SK-N-SH (cell line): Measurements from ENCODE around the gene TBC1D21. TPM values are rescaled to one million over a fixed set of nuclear protein-coding genes. Genes with fewer than 3 reads are reported as not detected.
A peak's percentile ranks its signal among the peaks of the same experiment; 100 is the strongest.

Experiments
- CTCF ChIA-PET: fragments of 300-600, 350-600 bp; formaldehyde crosslinking; extraction: SDS; loops from one replicate; lab custom pipeline; 2021; lab: Yijun Ruan, JAX
- POLR2A ChIA-PET: fragments of 350-600 bp; sonication (Branson Sonifier 250); formaldehyde crosslinking; extraction: SDS; loops from one replicate; lab custom pipeline; 2020; ENCODE audit warnings: antibody characterized with exemption, inconsistent platforms; lab: Yijun Ruan, JAX
- DNase-seq: peaks from one replicate; pipeline ENCODE4 v3.0.0; 2012
- H2AFZ ChIP-seq: fragments of 200-600 bp; sonication (generic); 2 replicates; pipeline ENCODE4 v1.8.1; 2016; ENCODE audit warnings: antibody characterized with exemption, mild to moderate bottlenecking, low read depth
- H3F3A ChIP-seq: fragments of 200-600 bp; sonication (generic); replicated peaks from 2 replicates; pipeline ENCODE3; 2016; ENCODE audit warnings: antibody characterized with exemption, mild to moderate bottlenecking; ENCODE audit not compliant: insufficient read depth
- H3K27ac ChIP-seq, 2 experiments: fragments of 200-500 bp in 1 of 2; fragments of 200-600 bp in 1 of 2; sonication (Bioruptor generic) in 1 of 2; sonication (generic), shearing (Covaris generic) in 1 of 2; 2 replicates each; pipeline versions ENCODE4 v1.5.1 to v1.6.1; 2014 to 2016; ENCODE audit warnings: low read depth in 2 of 2, inconsistent platforms in 1 of 2, low read length in 1 of 2, mild to moderate bottlenecking in 1 of 2, mixed read lengths in 1 of 2
- H3K27me3 ChIP-seq: fragments of 200-600 bp; sonication (generic), shearing (Covaris generic); 2 replicates; pipeline ENCODE4 v1.6.1; 2016; ENCODE audit warnings: mixed run types; ENCODE audit not compliant: insufficient read depth
- H3K36me3 ChIP-seq, 2 experiments: fragments of 200-500 bp in 1 of 2; fragments of 200-600 bp in 1 of 2; sonication (Bioruptor generic) in 1 of 2; sonication (generic) in 1 of 2; replicated peaks in 1 of 2; 2 replicates each; pipeline versions ENCODE3 to v1.5.1; 2014 to 2016; ENCODE audit warnings: low read length in 1 of 2, mild to moderate bottlenecking in 1 of 2; ENCODE audit not compliant: insufficient read depth in 2 of 2, control insufficient read depth in 1 of 2
- H3K4me1 ChIP-seq, 2 experiments: fragments of 200-500 bp in 1 of 2; fragments of 200-600 bp in 1 of 2; sonication (Bioruptor generic) in 1 of 2; sonication (generic), shearing (Covaris generic) in 1 of 2; 2 replicates each; pipeline versions ENCODE4 v1.5.1 to v1.6.1; 2014 to 2016; ENCODE audit warnings: low read depth in 1 of 2, low read length in 1 of 2, mixed run types in 1 of 2; ENCODE audit not compliant: insufficient read depth in 2 of 2, control insufficient read depth in 1 of 2
- H3K4me2 ChIP-seq: fragments of 200-600 bp; sonication (generic), shearing (Covaris generic); 2 replicates; pipeline ENCODE4 v1.6.1; 2017; ENCODE audit warnings: mixed run types
- H3K4me3 ChIP-seq, 2 experiments: fragments of 200-500 bp in 1 of 2; fragments of 200-600 bp in 1 of 2; sonication (Bioruptor generic) in 1 of 2; sonication (generic), shearing (Covaris generic) in 1 of 2; 2 replicates each; pipeline versions ENCODE4 v1.5.1 to v1.8.1; 2014 to 2016; ENCODE audit warnings: low read depth in 2 of 2, inconsistent platforms in 1 of 2, low read length in 1 of 2, mild to moderate bottlenecking in 1 of 2, mixed read lengths in 1 of 2, moderate library complexity in 1 of 2
- H3K79me2 ChIP-seq: fragments of 200-600 bp; sonication (generic); 2 replicates; pipeline ENCODE4 v1.8.1; 2017; ENCODE audit warnings: mild to moderate bottlenecking; ENCODE audit not compliant: insufficient read depth
- H3K9ac ChIP-seq: fragments of 200-600 bp; sonication (generic); 2 replicates; pipeline ENCODE4 v1.6.1; 2017; ENCODE audit warnings: mixed run types
- H3K9me2 ChIP-seq: fragments of 200-600 bp; sonication (generic); 2 replicates; pipeline ENCODE4 v1.6.1; 2017; ENCODE audit warnings: mixed run types
- H3K9me3 ChIP-seq: fragments of 200-600 bp; sonication (generic); 2 replicates; pipeline ENCODE4 v1.6.1; 2017; ENCODE audit warnings: mixed run types, mild to moderate bottlenecking, moderate library complexity
- H4K20me1 ChIP-seq: fragments of 200-600 bp; sonication (generic); 2 replicates; pipeline ENCODE4 v1.6.1; 2017; ENCODE audit warnings: mild to moderate bottlenecking, mixed run types; ENCODE audit not compliant: insufficient read depth
- CHD2 ChIP-seq: fragments of 150-350 bp; IDR thresholded peaks from 2 replicates; pipeline ENCODE4 v1.6.1; 2018; ENCODE audit warnings: low read length; ENCODE audit not compliant: partially characterized antibody
- ELF1 ChIP-seq: IDR thresholded peaks from 2 replicates; pipeline ENCODE4 v1.4.0; 2012
- EP300 ChIP-seq, 2 experiments: IDR thresholded peaks; 2 replicates each; pipeline versions ENCODE4 v1.4.0 to v1.6.1; 2012; ENCODE audit warnings: borderline replicate concordance in 1 of 2, low read depth in 1 of 2, low read length in 1 of 2
- EZH2phosphoT487 ChIP-seq: fragments of 200-600 bp; sonication (generic); IDR thresholded peaks from 2 replicates; pipeline ENCODE4 v1.6.1; 2017; ENCODE audit warnings: low read depth, mixed run types, mild to moderate bottlenecking, antibody characterized with exemption, moderate library complexity, borderline replicate concordance
- FOXJ3 ChIP-seq: sonication (generic); formaldehyde crosslinking; IDR thresholded peaks from 2 replicates; pipeline ENCODE4 v1.5.1; 2020; ENCODE audit warnings: mild to moderate bottlenecking, missing genetic modification reagents
- FOXM1 ChIP-seq: IDR thresholded peaks from 2 replicates; pipeline ENCODE4 v1.4.0; 2012; ENCODE audit warnings: low read depth, mild to moderate bottlenecking
- GABPA ChIP-seq: IDR thresholded peaks from 2 replicates; pipeline ENCODE4 v1.4.0; 2012; ENCODE audit warnings: low read depth, mild to moderate bottlenecking
- GATA2 ChIP-seq: sonication (generic); formaldehyde crosslinking; IDR thresholded peaks from 2 replicates; pipeline ENCODE4 v1.5.0; 2020; ENCODE audit warnings: mild to moderate bottlenecking, missing genetic modification reagents
- IRF3 ChIP-seq: fragments of 150-350 bp; IDR thresholded peaks from 2 replicates; pipeline ENCODE4 v1.6.1; 2016; ENCODE audit warnings: mild to moderate bottlenecking, low read depth, low read length
- JUND ChIP-seq: IDR thresholded peaks from 2 replicates; pipeline ENCODE4 v1.4.0; 2012
- MAX ChIP-seq: IDR thresholded peaks from 2 replicates; pipeline ENCODE4 v1.4.0; 2012; ENCODE audit warnings: low read depth
- MEF2A ChIP-seq: IDR thresholded peaks from 2 replicates; pipeline ENCODE4 v1.4.0; 2012; ENCODE audit warnings: low read depth, borderline replicate concordance
- MXI1 ChIP-seq: IDR thresholded peaks from 2 replicates; pipeline ENCODE4 v1.6.1; 2012; ENCODE audit warnings: mild to moderate bottlenecking, low read depth, low read length, improper control_type of control experiment
- NFIC ChIP-seq: IDR thresholded peaks from 2 replicates; pipeline ENCODE4 v1.4.0; 2012; ENCODE audit warnings: borderline replicate concordance
- NRF1 ChIP-seq: IDR thresholded peaks from 2 replicates; pipeline ENCODE4 v1.6.1; 2012; ENCODE audit warnings: low read depth, mild to moderate bottlenecking, low read length
- PBX3 ChIP-seq: IDR thresholded peaks from 2 replicates; pipeline ENCODE4; 2012
- POLR2AphosphoS5 ChIP-seq: IDR thresholded peaks from 2 replicates; pipeline ENCODE4 v1.6.1; 2012; ENCODE audit warnings: low read depth, low read length
- RAD21 ChIP-seq: IDR thresholded peaks from 2 replicates; pipeline ENCODE4 v1.6.1; 2012; ENCODE audit warnings: mild to moderate bottlenecking, low read length
- RFX5 ChIP-seq: IDR thresholded peaks from 2 replicates; pipeline ENCODE4 v1.6.1; 2012; ENCODE audit warnings: mild to moderate bottlenecking, improper control_type of control experiment, low read length
- RXRA ChIP-seq: IDR thresholded peaks from 2 replicates; pipeline ENCODE4 v1.4.0; 2012; ENCODE audit warnings: low read depth, mild to moderate bottlenecking, borderline replicate concordance
- SMC3 ChIP-seq: IDR thresholded peaks from 2 replicates; pipeline ENCODE4 v1.6.1; 2012; ENCODE audit warnings: low read depth, low read length, improper control_type of control experiment
- TAF1 ChIP-seq: IDR thresholded peaks from 2 replicates; pipeline ENCODE4 v1.6.1; 2012; ENCODE audit warnings: low read depth, mild to moderate bottlenecking, low read length, moderate library complexity, borderline replicate concordance
- TCF12 ChIP-seq: IDR thresholded peaks from 2 replicates; pipeline ENCODE4 v1.4.0; 2012
- TEAD4 ChIP-seq: IDR thresholded peaks from 2 replicates; pipeline ENCODE4 v1.4.0; 2012; ENCODE audit warnings: mild to moderate bottlenecking, borderline replicate concordance; ENCODE audit not compliant: insufficient read depth
- USF2 ChIP-seq: fragments of 150-350 bp; IDR thresholded peaks from 2 replicates; pipeline ENCODE4 v1.6.1; 2017; ENCODE audit warnings: antibody characterized with exemption, low read length, low read depth, borderline replicate concordance
- YY1 ChIP-seq: IDR thresholded peaks from 2 replicates; pipeline ENCODE4 v1.4.0; 2012; ENCODE audit warnings: low read depth, mild to moderate bottlenecking
- ZBTB33 ChIP-seq: IDR thresholded peaks from 2 replicates; pipeline ENCODE4 v1.4.0; 2012; ENCODE audit warnings: low read depth, borderline replicate concordance
- whole genome bisulfite sequencing: methylation state at CpG from one replicate; pipeline ENCODE4 v1.1.6; 2017; ENCODE audit warnings: low lambda C conversion rate; 5-methylcytosine and 5-hydroxymethylcytosine counted together
- polyA plus RNA-seq, 3 experiments: library from polyadenylated mRNA; depleted of rRNA; stranded (reverse); fragments of >200 nt; gene quantifications; 2 replicates each; pipeline ENCODE4 v1.2.3, GENCODE V29; 2012

The TBC1D21 gene
- polyA plus RNA-seq, 1 of the 3 experiments (the other 2 are of a cell fraction), result not detected

GRCh38 chr15:73924171-73924921 lies 51.0 kb downstream of the TBC1D21 start:
- no peaks in the 10 kb centered on the region for H3K27me3 ChIP-seq
- peaks cover 39 to 56% of the 10 kb centered on the region in 2 experiments; a peak in 3 of 4 replicates for H3K4me1 ChIP-seq
- WGBS, result 12% methylated on average over 8 of the region's 12 CpGs
- H3K9me2 ChIP-seq, result no peaks in the 10 kb centered on the region
- H3K36me3 ChIP-seq, result no peaks in the 10 kb centered on the region
- peak overlapping the region; percentile 82 for H3K4me2 ChIP-seq
- peak overlapping the region; percentile 22 to 93 for H3K27ac ChIP-seq
- H3K9me3 ChIP-seq, result no peaks in the 10 kb centered on the region
- DNase-seq, result no peak
- ChIA-PET POLR2A (interaction anchor here (1.0 kb wide), 1 partner anchor 11 kb away, joined by 3 read pairs; no protein-coding TSS in a partner anchor), CTCF (interaction anchor here (0.5 to 5.9 kb wide), 8 partner anchors 11 to 288 kb away, joined by 3 to 51 read pairs (median 3); no protein-coding TSS in a partner anchor)
- peak overlapping the region; percentile 73 for H3K9ac ChIP-seq
- H4K20me1 ChIP-seq, result no peaks in the 10 kb centered on the region
- peaks cover 83% of the 10 kb centered on the region for H3K79me2 ChIP-seq
- H2AFZ ChIP-seq, result peak overlapping the region; percentile 37
- peak overlapping the region in 1 of 2 experiments; percentile 31; a peak in 1 of 4 replicates for H3K4me3 ChIP-seq
- peaks cover 37% of the 10 kb centered on the region for H3F3A ChIP-seq
- peak; percentile 94 for TF ChIP-seq NFIC
- no peak for TF ChIP-seq CHD2
- peak; percentile 96 for TF ChIP-seq MAX
- no peak for TF ChIP-seq NRF1
- TF ChIP-seq YY1, result no peak
- 0 out of 2 replicates have a peak, but pooled peaks have one; percentile 50 for TF ChIP-seq ZBTB33
- TF ChIP-seq TCF12, result peak; percentile 86
- TF ChIP-seq MXI1, result no peak
- TF ChIP-seq IRF3, result no peak
- no peak for TF ChIP-seq EZH2phosphoT487
- peak; percentile 77 for TF ChIP-seq JUND
- TF ChIP-seq EP300 (IDR thresholded peaks at IDR 0.05; ENCODE audit: borderline replicate concordance in 1 of 2, low read depth in 1 of 2, low read length in 1 of 2), result peak in 1 of 2 experiments; percentile 69; a peak in 2 of 4 replicates
- no peak for TF ChIP-seq RFX5
- peak; percentile 44; the same call in 1 of the 2 replicates for TF ChIP-seq FOXM1
- TF ChIP-seq USF2, result no peak
- TF ChIP-seq TEAD4, result peak; percentile 76
- TF ChIP-seq TAF1, result peak; percentile 28; the same call in 1 of the 2 replicates
- peak; percentile 65 for TF ChIP-seq PBX3
- peak; percentile 34; the same call in 1 of the 2 replicates for TF ChIP-seq POLR2AphosphoS5
- TF ChIP-seq GABPA, result 0 out of 2 replicates have a peak, but pooled peaks have one; percentile 26
- no peak for TF ChIP-seq FOXJ3 (CRISPR knock-in tag)
- no peak for TF ChIP-seq SMC3
- no peak for TF ChIP-seq RAD21
- TF ChIP-seq MEF2A, result no peak
- TF ChIP-seq ELF1, result no peak
- peak; percentile 65; the same call in 1 of the 2 replicates for TF ChIP-seq RXRA
- TF ChIP-seq GATA2, result no peak
